ENCODE data around the gene PCED1B.

DNA sequence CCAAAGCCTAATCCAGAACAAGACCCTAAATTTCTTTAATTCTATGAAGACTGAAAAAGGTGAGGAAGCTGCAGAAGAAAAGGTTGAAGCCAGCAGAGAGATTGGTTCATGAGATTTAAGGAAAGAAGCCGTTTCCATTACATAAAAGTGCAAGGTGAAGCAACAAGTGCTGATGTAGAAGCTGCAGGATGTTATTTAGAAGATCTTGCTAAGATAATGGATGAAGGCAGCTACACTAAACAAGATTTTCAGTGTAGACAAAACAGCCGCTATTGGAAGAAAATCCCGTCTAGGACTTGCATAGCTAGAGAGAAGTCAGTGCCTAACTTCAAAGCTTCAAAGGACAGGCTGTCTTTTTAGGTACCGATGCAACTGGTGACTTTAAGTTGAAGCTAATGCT is 65.8 kb downstream of the PCED1B start:
- TF ChIP-seq, protein P1, sequence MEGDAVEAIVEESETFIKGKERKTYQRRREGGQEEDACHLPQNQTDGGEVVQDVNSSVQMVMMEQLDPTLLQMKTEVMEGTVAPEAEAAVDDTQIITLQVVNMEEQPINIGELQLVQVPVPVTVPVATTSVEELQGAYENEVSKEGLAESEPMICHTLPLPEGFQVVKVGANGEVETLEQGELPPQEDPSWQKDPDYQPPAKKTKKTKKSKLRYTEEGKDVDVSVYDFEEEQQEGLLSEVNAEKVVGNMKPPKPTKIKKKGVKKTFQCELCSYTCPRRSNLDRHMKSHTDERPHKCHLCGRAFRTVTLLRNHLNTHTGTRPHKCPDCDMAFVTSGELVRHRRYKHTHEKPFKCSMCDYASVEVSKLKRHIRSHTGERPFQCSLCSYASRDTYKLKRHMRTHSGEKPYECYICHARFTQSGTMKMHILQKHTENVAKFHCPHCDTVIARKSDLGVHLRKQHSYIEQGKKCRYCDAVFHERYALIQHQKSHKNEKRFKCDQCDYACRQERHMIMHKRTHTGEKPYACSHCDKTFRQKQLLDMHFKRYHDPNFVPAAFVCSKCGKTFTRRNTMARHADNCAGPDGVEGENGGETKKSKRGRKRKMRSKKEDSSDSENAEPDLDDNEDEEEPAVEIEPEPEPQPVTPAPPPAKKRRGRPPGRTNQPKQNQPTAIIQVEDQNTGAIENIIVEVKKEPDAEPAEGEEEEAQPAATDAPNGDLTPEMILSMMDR (IDR thresholded peaks at IDR 0.05) = no peak
- no peak for TF ChIP-seq EZH2 (IDR thresholded peaks at IDR 0.05)
- TF ChIP-seq EZH2phosphoT487 (IDR thresholded peaks at IDR 0.05) = no peak

All from neural progenitor cell (in vitro differentiated cells).